ENCODE measurements around the gene MCC.

Gene MCC

DNA sequence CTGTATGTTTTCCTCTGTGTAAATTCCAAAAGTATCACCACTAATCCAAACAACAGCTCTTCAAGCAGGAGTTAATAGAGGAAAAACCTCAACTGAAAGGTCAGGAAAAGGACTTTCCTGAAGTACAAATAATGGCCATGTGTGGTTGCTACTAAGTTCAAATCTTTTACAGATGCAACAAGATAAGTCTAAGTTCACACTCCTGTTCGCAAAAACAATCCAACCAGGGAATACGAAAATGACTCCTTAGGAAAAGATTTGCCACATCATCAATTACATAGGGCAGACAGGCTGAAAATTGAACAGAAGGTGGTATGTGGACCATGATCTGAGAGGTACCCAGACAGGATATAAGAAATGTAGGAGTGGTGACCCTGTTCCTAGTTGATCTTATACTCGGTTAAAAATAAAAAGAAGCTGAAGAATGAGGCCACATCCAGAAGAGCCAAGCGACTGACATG, 263.6 kb downstream of the MCC start:
- no peak overlapping the region for H3K9ac ChIP-seq (ENCODE audit: low read depth in 1 of 2, low read length in 2 of 2)
- no peak overlapping the region for H3K4me3 ChIP-seq (ENCODE audit: low read length in 2 of 2)
- no peaks in the 10 kb centered on the region for H3K4me1 ChIP-seq (ENCODE audit: control insufficient read depth in 2 of 2, insufficient read depth in 2 of 2, low read length in 2 of 2)
- no peak overlapping the region for H3K27ac ChIP-seq (ENCODE audit: low read depth in 2 of 2, low read length in 2 of 2)
- no peaks in the 10 kb centered on the region for H3K9me3 ChIP-seq (ENCODE audit: control insufficient read depth in 2 of 2, low read length in 2 of 2)
- no peaks in the 10 kb centered on the region for H3K27me3 ChIP-seq (ENCODE audit: control insufficient read depth in 2 of 2, insufficient read depth in 2 of 2, low read length in 2 of 2)
- no peaks in the 10 kb centered on the region for H3K36me3 ChIP-seq (ENCODE audit: control insufficient read depth in 2 of 2, insufficient read depth in 2 of 2, low read length in 2 of 2)

DNA sequence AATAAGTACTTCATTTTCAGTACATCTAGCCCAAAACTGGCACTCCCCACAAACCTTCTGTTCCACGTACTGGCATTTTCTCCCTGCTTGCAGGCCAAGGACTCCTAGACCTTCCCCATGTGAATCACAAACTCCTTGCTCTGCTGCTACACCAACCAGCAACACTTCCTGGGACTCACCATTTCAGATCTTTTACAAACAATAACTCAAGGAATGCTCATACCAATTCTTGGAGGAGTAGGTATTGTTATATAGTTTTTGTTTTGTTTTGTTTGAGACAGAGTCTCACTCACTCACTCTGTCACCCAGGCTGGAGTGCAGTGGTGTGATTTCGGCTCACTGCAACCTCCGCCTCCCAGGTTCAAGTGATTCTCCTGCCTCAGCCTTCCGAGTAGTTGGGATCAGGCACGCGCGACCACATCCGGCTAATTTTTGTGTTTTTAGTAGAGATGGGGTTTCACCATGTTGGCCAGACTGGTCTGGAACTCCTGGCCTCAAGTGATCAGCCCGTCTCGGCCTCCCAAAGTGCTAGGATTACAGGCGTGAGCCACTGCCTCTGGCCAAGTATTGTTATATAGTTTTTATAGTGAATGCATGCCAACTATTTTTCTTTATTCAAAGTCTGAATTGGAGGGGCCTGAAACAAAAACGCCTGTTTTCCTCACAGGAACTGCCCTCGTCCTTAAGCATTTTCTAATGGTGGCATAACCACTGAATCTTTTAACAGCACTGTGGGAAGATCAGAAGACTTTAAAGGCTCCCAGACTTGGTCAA, 264.2 kb downstream of the MCC start:
- Histone ChIP-seq H3K36me3 (ENCODE audit: control insufficient read depth in 2 of 2, insufficient read depth in 2 of 2, low read length in 2 of 2) (no peaks in the 10 kb centered on the region), H3K9ac (ENCODE audit: low read depth in 1 of 2, low read length in 2 of 2) (no peak overlapping the region), H3K27ac (ENCODE audit: low read depth in 2 of 2, low read length in 2 of 2) (no peak overlapping the region), H3K9me3 (ENCODE audit: control insufficient read depth in 2 of 2, low read length in 2 of 2) (no peaks in the 10 kb centered on the region), H3K27me3 (ENCODE audit: control insufficient read depth in 2 of 2, insufficient read depth in 2 of 2, low read length in 2 of 2) (no peaks in the 10 kb centered on the region), H3K4me3 (ENCODE audit: low read length in 2 of 2) (no peak overlapping the region), H3K4me1 (ENCODE audit: control insufficient read depth in 2 of 2, insufficient read depth in 2 of 2, low read length in 2 of 2) (no peaks in the 10 kb centered on the region)

DNA sequence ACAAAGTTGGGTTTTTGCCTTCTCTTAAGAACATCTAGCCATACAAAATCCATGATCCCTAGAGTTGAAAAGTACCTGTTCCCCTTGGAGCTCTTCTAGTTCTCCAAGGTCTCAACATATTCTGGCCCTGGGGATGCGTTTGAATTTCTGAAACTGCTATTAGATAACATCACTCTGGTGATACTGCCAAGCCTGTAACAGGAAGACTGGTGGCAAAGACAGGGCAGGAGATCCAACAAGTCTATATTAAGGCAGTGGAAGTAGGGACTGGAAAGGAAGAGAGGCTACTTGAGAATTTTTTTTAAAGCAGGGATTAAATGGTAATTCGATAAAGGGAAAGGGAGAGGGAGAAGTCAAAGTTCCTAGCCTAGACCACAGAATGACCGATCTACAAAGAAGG, 264.9 kb downstream of the MCC start:
- Histone ChIP-seq H3K4me3 (ENCODE audit: low read length in 2 of 2) (no peak overlapping the region), H3K27ac (ENCODE audit: low read depth in 2 of 2, low read length in 2 of 2) (no peak overlapping the region), H3K27me3 (ENCODE audit: control insufficient read depth in 2 of 2, insufficient read depth in 2 of 2, low read length in 2 of 2) (no peaks in the 10 kb centered on the region), H3K4me1 (ENCODE audit: control insufficient read depth in 2 of 2, insufficient read depth in 2 of 2, low read length in 2 of 2) (no peaks in the 10 kb centered on the region), H3K9ac (ENCODE audit: low read depth in 1 of 2, low read length in 2 of 2) (no peak overlapping the region), H3K9me3 (ENCODE audit: control insufficient read depth in 2 of 2, low read length in 2 of 2) (no peaks in the 10 kb centered on the region), H3K36me3 (ENCODE audit: control insufficient read depth in 2 of 2, insufficient read depth in 2 of 2, low read length in 2 of 2) (no peaks in the 10 kb centered on the region)

DNA sequence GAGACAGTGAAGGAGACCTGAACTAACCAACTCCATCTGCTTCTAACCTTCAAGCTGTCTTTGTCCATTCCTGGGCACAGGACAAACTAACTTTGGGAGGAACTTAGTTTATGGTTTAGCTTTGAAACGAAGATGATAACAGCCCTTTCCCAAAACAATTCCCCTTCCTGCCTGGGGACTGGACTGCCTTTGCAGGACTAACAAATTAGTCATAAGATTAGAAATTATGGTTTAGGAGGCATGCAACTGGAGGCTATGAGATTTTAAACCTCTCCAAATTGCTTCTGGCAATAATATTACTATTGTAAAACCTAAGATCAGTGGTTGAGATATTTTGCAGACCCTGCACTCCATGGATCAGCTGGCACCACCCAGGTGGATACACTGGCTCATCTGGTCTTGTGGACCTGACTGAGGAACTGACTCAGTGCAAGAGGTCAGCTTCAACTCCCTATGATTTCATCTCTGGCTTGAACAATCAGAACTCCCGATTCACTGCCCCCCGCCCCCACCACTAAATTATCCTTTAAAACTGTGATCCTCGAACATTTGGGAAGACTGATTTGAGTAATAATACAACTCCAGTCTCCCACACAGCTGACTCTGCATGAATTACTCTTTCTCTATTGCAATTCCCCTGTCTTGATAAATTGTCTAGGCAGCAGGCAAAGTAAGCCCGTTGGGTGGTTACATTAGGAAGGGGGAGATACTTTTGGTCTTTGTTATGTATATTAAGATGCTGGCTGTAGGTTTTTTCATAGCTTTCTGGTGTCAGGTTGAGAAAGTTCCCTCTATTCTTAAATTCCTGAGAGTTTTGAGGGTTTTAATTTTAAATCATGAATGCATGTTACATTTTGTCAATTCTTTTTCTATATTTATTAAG, 266.7 kb downstream of the MCC start:
- H3K4me1 ChIP-seq (ENCODE audit: control insufficient read depth in 2 of 2, insufficient read depth in 2 of 2, low read length in 2 of 2), result no peaks in the 10 kb centered on the region
- H3K36me3 ChIP-seq (ENCODE audit: control insufficient read depth in 2 of 2, insufficient read depth in 2 of 2, low read length in 2 of 2), result no peaks in the 10 kb centered on the region
- H3K9me3 ChIP-seq (ENCODE audit: control insufficient read depth in 2 of 2, low read length in 2 of 2), result no peaks in the 10 kb centered on the region
- H3K27ac ChIP-seq (ENCODE audit: low read depth in 2 of 2, low read length in 2 of 2), result no peak overlapping the region
- H3K4me3 ChIP-seq (ENCODE audit: low read length in 2 of 2), result no peak overlapping the region
- no peak overlapping the region for H3K9ac ChIP-seq (ENCODE audit: low read depth in 1 of 2, low read length in 2 of 2)
- no peaks in the 10 kb centered on the region for H3K27me3 ChIP-seq (ENCODE audit: control insufficient read depth in 2 of 2, insufficient read depth in 2 of 2, low read length in 2 of 2)

DNA sequence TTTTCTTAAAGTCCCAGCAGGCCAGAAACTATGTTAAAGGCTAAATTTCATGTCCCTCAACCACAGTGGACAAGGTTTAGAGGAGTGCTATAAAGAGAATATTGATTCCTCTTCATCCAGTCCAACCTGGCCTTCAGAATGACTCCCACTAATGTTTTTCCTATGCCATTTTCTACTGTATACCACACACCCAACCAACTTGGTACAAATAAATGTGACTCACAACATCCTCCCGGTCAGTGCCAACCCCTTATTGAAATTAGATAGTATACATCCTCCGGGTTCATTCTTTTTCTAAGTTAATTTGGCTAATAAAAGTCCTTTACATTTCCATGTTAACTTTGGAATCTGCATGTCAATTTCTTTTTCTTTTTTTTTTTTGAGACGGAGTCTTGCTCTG, 268.6 kb downstream of the MCC start:
- Histone ChIP-seq H3K36me3 (ENCODE audit: control insufficient read depth in 2 of 2, insufficient read depth in 2 of 2, low read length in 2 of 2) (no peaks in the 10 kb centered on the region), H3K4me3 (ENCODE audit: low read length in 2 of 2) (no peak overlapping the region), H3K4me1 (ENCODE audit: control insufficient read depth in 2 of 2, insufficient read depth in 2 of 2, low read length in 2 of 2) (no peaks in the 10 kb centered on the region), H3K27me3 (ENCODE audit: control insufficient read depth in 2 of 2, insufficient read depth in 2 of 2, low read length in 2 of 2) (no peaks in the 10 kb centered on the region), H3K9me3 (ENCODE audit: control insufficient read depth in 2 of 2, low read length in 2 of 2) (no peaks in the 10 kb centered on the region), H3K9ac (ENCODE audit: low read depth in 1 of 2, low read length in 2 of 2) (no peak overlapping the region), H3K27ac (ENCODE audit: low read depth in 2 of 2, low read length in 2 of 2) (no peak overlapping the region)

DNA sequence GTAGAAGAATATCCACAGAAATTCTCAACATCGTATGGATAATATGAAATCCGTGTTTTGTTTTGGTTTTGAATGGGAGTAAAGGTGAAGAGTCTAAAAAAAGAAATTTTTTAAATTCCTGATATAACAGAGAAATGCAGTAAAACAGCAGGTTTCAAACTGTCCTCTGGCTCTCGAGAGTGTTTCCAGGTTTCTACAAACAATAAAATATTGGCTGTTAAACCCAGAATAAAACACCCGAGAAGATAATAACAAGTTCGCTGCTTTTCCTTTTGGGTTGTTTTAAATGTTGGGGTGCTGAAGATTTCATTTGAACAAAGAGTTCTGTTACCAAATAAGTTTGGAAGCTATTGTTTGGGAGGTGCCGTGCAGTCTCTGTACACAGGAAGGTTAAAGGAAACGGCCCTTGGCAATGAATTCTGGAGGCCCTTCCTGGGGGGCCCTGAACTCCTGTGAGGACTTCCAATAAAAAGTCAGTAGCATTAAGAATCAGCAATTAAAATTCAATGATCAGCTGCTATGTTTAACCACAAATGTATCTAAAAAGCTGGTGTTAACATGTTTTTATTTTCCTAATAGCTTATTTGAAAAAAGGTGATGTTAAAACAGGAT, 269.2 kb downstream of the MCC start:
- Histone ChIP-seq H3K36me3 (ENCODE audit: control insufficient read depth in 2 of 2, insufficient read depth in 2 of 2, low read length in 2 of 2) (no peaks in the 10 kb centered on the region), H3K27me3 (ENCODE audit: control insufficient read depth in 2 of 2, insufficient read depth in 2 of 2, low read length in 2 of 2) (no peaks in the 10 kb centered on the region), H3K9ac (ENCODE audit: low read depth in 1 of 2, low read length in 2 of 2) (no peak overlapping the region), H3K27ac (ENCODE audit: low read depth in 2 of 2, low read length in 2 of 2) (no peak overlapping the region), H3K4me1 (ENCODE audit: control insufficient read depth in 2 of 2, insufficient read depth in 2 of 2, low read length in 2 of 2) (no peaks in the 10 kb centered on the region), H3K9me3 (ENCODE audit: control insufficient read depth in 2 of 2, low read length in 2 of 2) (no peaks in the 10 kb centered on the region), H3K4me3 (ENCODE audit: low read length in 2 of 2) (no peak overlapping the region)

DNA sequence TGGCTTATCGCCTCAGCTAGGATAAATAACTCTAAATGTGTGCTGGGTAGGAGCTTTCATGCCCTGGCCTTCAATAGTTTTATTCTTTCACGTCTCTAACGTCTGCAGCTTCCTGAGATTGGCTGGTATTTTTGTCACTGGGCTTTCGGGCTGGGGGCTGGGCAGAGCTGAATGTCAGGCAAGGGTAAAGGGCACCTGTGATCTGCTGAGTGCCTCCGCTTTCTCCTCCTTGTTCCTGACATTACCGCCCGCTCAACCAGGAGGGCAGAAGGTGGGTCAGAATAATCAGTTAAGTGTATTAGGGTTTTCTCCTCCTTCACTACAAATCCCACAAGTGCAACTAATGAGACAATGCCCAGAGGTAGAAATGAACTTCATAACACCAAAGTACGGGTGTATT, 270.1 kb downstream of the MCC start:
- no peak overlapping the region for H3K9ac ChIP-seq (ENCODE audit: low read depth in 1 of 2, low read length in 2 of 2)
- no peak overlapping the region for H3K27ac ChIP-seq (ENCODE audit: low read depth in 2 of 2, low read length in 2 of 2)
- no peaks in the 10 kb centered on the region for H3K27me3 ChIP-seq (ENCODE audit: control insufficient read depth in 2 of 2, insufficient read depth in 2 of 2, low read length in 2 of 2)
- no peaks in the 10 kb centered on the region for H3K9me3 ChIP-seq (ENCODE audit: control insufficient read depth in 2 of 2, low read length in 2 of 2)
- H3K4me1 ChIP-seq (ENCODE audit: control insufficient read depth in 2 of 2, insufficient read depth in 2 of 2, low read length in 2 of 2), result no peaks in the 10 kb centered on the region
- H3K4me3 ChIP-seq (ENCODE audit: low read length in 2 of 2), result no peak overlapping the region
- no peaks in the 10 kb centered on the region for H3K36me3 ChIP-seq (ENCODE audit: control insufficient read depth in 2 of 2, insufficient read depth in 2 of 2, low read length in 2 of 2)

DNA sequence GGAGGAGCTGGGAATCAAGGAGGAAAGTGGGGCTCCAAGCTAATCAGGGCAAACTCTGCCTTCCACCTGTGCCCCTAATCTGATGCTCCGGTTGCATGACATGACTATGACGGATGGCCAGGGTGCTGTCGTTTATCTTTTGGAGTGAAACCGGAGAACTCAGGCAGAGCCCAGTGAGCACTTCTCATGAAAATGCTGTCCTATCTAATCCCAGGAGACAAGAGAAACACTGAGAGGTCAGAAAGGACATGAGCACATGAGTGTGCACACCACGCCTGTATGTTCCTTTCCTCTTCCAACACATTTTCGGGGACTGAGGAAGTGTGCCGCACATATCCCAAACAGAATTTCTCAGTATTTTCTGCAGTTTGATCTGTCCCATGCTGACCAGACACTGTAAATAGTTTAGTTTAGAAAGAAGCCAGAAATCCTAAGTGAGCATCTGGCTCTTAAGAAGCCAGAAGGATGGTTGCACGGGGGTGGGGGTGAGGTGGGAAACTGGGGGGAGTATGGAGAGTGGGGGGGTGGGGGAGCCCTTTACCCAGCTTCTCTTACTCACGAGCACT, 270.6 kb downstream of the MCC start:
- H3K4me1 ChIP-seq (ENCODE audit: control insufficient read depth in 2 of 2, insufficient read depth in 2 of 2, low read length in 2 of 2), result no peaks in the 10 kb centered on the region
- H3K27me3 ChIP-seq (ENCODE audit: control insufficient read depth in 2 of 2, insufficient read depth in 2 of 2, low read length in 2 of 2), result no peaks in the 10 kb centered on the region
- no peaks in the 10 kb centered on the region for H3K36me3 ChIP-seq (ENCODE audit: control insufficient read depth in 2 of 2, insufficient read depth in 2 of 2, low read length in 2 of 2)
- H3K9ac ChIP-seq (ENCODE audit: low read depth in 1 of 2, low read length in 2 of 2), result no peak overlapping the region
- no peak overlapping the region for H3K4me3 ChIP-seq (ENCODE audit: low read length in 2 of 2)
- no peaks in the 10 kb centered on the region for H3K9me3 ChIP-seq (ENCODE audit: control insufficient read depth in 2 of 2, low read length in 2 of 2)
- no peak overlapping the region for H3K27ac ChIP-seq (ENCODE audit: low read depth in 2 of 2, low read length in 2 of 2)

DNA sequence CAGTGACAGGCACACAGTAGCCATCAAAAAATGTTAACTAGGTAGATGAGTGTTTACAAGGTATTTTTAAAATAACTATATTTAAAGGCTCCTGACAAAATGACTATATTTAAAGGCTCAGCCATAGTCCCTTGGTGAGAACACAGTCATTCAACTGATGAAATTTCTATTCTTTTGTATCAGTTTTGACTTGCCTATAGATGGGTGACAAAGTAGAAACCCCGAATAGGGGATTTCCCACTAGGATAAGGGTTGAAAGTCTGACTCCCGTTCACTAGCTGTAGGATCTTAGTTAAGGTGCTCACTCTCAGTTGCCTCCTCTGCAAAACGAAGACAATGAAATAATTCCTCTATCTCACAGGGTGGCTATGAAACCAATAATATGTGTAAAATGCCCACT, 271.7 kb downstream of the MCC start:
- H3K36me3 ChIP-seq (ENCODE audit: control insufficient read depth in 2 of 2, insufficient read depth in 2 of 2, low read length in 2 of 2), result no peaks in the 10 kb centered on the region
- H3K27me3 ChIP-seq (ENCODE audit: control insufficient read depth in 2 of 2, insufficient read depth in 2 of 2, low read length in 2 of 2), result no peaks in the 10 kb centered on the region
- H3K9ac ChIP-seq (ENCODE audit: low read depth in 1 of 2, low read length in 2 of 2), result no peak overlapping the region
- H3K9me3 ChIP-seq (ENCODE audit: control insufficient read depth in 2 of 2, low read length in 2 of 2), result no peaks in the 10 kb centered on the region
- no peak overlapping the region for H3K27ac ChIP-seq (ENCODE audit: low read depth in 2 of 2, low read length in 2 of 2)
- H3K4me3 ChIP-seq (ENCODE audit: low read length in 2 of 2), result no peak overlapping the region
- H3K4me1 ChIP-seq (ENCODE audit: control insufficient read depth in 2 of 2, insufficient read depth in 2 of 2, low read length in 2 of 2), result no peaks in the 10 kb centered on the region

Data from mucosa of rectum (tissue), 2 donors.